ENCODE results near the gene TMEM141. TPM values are rescaled to one million over a fixed set of nuclear protein-coding genes. Genes with fewer than 3 reads are reported as not detected.

TMEM141 gene
- total RNA-seq, 1 donor from 2014 or later: 15.9 TPM

DNA sequence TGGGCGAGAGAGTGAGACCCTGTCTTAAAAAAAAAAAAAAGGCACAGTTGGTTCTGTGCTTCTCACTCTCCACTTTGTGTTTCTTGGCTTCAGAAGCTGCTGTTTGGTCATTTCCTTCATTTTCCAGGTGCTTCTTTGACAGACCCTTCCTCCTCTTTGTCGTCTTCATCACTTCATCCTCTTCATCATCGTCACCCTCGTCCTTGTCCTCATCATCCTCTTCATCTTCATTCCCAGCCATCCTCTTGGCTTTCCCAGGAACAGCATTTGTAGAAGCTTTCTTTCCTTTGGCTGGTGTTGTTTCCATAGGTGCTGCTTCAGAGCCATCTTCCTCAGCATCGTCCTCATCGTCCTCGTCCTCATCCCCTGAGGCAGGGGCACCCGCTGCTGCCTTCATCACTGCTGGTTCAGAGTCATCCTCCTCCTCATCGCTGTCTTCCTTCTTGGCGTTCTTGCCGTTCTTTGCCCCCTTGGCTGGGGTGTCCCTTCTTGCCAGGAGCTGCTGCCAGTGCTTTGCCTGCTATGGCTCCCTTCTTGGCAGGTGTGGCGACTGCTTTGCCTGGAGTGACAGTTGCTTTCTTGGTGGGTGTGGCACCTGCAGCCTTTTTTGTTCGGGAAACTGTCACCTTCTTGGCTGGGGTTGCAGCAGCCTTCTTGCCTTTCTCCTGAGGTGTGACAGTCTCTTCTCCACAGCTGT is 23.7 kb downstream of the TMEM141 start:
- DNase-seq: no peak

DNA sequence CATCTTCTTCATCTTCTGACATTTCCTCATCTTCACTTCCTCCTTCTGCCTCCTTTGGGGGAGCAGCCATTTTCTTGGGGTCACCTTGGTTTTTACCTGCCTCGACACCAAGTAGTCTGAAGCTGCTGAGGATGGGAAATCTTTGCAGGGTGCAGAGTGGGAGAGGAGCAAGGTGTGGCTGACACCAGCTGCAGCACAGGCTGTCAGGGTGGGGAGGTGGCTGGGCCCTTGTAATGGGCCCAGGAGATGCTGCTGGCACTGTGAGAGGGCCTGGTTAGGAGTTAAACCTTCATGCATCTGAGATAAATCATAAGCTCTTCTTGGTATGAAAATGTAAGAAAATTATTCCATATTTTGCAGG is 24.3 kb downstream of the TMEM141 start:
- no peak for DNase-seq

DNA sequence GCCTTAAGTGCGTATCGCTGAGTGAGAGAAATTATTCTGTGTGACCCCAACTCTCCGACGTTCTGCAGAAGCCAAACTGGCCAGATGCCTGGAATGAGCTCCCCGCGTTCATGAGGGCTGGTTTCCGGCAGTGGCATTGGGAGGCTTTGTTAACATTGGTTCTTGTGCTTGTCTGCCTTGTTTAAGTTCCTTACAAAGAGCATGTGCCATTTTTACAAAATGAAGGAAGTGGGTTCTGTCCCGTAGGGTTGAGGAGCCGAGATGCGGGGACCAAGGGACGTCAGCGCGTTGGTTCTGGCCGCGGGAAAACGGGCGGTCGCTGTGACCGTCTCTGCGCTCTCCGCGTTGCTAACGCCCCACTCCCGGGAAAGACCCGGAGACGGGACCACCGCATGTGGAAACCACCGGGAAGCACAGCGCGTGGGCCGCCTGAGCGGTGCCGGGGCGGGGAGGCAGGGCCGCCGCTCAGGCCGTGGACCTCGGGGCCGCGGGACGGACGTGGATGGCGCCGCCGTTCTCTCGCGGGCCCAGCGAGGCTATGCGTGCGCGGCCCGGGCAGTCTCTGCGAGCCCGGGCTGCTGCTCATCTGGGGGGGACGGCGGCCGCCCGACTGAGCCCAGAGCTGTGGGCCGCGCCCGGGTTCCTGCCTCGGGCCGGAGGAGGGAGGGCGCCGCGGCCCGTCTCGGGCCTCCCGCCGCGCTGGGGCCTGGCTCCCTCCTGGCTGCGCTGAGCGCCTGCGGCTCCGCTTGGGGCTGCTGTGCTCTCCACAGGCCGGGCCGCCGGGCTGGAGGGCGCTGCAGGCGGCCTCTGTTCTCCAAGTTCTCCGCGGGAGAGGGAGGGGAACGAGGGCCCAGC is 30.1 kb downstream of the TMEM141 start:
- DNase-seq: no peak

DNA sequence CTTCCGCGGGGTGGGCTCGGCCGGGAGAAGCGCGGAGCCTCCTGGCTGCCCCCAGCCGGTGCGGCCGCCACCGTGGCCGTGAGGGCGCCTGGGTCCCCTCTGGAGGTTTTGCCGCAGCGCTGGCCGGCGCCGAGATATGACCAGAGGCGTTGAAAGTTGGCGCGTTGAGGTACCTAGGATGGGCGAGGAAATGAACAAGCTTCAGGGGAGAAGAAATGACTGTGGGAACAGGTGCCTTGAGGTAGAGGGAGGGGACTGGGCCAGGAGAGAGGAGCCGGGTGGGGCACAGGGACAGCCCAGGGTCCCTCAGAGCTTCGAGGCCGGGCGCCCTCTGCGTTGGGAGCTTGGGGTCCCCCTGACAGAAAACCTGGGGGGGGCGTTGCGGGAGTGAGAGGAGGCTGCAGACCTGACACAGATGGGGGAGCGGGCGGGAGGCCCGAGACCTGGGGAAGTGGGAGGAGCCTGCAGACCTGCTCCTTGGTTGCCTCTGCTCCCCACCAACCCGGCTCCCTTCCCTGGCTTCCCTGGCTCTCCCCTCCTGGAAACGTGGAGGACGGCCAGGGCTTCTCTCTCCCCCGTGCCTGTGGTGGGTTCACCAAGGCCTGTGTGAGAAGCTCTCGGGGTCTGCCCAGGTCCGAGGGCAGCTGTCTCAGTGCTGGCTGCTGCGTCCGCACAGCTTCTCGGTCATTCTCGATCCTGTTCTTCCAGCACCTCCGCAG is 30.8 kb downstream of the TMEM141 start:
- DNase-seq: no peak

DNA sequence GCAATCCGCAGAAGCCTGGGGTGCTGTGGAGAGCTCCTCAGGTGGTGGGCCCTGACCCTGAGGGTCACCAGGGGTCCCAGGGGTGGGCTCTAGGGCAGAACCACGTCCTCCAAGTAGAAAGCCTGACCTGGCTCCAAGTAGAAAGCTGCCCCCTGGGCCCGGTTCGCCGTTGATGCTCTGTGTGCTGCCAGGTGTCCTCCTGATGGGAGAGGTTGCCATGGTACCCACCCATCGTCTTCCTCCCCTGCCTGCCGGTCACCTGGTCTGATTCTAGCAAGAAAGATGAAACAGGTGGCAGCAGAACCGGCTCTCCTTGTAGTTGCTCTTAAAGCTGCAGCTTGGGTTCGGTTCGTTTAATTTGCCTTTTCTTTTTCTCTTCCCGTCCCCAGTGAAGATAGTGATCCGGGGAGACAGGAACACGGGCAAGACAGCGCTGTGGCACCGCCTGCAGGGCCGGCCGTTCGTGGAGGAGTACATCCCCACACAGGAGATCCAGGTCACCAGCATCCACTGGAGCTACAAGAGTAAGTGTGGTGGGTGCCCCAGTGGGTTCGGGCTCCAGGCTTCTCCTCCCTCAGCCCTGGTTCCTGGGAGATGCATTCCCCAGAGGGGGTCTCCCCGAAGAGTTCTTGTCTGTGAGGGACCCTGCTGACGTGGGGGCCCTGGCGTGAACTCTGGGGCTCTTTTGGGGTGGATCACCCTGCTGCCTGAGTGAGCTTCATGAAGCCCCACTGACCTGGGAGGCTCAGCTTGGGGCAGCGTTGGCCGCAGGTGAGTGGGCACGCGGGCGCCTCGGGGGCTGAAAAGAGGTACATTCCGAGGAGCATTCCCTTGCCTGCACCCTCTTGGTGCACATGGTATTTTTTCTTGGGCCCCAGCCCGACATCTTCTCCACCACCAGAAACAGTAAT is 32.2 kb downstream of the TMEM141 start:
- DNase-seq: no peak

DNA sequence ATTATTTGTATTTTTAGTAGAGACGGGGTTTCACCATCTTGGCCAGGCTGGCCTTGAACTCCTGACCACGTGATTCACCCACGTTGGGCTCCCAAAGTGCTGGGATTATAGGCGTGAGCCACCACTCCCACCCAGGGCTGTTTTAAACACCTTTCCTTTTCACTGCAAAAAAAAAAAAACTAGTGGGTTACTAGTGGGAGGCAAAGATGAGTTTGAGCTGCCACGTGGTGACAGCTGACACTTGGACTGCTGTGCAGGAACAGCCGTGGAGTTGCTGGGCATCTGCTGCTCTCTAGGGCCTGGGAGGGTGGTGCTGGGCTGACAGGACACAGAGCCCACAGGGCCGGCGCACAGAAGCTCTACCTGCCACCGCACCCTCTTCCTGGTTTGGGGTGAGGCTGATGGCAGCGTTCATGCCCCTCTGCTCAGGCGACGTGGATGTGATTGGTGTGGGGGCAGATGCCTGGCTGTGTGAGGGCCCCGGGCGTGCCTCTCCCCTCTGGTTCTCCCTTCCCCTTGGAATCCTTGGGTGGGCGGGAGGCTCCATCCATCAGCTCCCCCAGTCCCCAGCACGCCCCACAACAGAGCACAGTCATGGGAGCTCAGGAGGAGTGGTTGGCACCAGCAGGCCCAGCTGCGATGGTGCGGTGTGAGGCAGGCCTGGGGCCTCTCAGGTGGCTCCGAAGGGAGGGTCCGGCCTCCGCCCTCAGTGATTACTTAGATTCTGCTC is 33.5 kb downstream of the TMEM141 start:
- no peak for DNase-seq

DNA sequence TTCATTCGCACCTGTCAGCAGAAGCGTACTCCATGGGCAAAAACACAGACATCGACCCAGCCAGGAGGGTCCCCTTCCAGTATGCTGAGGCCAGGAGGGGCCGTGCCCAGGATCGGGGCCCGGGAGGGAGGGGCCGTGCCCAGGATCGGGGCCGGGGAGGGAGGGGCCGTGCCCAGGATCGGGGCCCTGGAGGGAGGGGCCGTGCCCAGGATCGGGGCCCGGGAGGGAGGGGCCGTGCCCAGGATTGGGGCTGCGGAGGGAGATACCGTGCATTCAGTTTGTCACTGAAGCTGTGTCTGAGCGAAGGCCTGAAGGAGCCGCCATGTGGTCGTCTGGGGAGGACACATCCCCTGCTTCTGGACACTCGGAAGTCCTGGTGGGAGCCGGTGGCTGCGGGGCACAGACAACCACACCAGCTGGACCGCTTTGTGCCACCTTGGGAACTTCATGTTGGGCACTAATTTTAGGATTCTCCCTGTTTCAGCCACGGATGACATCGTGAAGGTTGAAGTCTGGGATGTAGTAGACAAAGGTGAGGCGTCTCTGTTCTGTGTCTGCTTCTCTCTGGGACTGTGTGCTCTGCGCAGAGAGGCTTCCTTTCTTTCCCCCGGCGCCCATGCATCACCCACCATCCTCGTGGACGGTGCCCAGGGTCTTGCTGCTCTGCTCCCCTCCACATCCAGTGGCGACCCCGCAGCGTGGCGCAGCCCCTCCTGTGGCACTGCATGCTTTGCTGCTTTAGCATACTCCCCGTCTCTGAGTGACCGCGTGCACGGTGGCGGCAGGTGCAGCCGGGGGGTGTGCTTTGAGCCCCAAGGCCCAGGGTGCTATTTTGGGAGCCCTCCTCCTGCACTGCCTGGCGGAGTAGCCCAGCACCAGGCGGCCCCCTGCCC is 34.4 kb downstream of the TMEM141 start:
- DNase-seq: no peak

DNA sequence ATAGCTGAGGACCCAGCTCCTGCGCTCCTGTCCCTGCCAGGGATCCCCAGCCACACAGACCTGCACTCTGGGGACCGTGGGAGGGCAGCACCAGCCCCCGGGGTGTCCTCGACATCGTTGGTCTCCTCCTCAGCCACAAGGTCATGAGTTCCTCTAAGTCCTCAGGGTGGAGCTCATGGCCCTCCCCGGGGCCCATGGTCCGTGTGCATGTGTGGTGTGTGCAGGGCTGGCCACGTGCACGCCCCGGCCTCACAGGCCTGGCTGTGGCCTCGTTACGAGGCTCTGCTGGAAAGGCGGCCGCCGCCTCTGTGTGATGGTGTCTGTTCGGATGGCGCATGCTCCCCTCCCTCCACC is 35.0 kb downstream of the TMEM141 start:
- no peak for DNase-seq

DNA sequence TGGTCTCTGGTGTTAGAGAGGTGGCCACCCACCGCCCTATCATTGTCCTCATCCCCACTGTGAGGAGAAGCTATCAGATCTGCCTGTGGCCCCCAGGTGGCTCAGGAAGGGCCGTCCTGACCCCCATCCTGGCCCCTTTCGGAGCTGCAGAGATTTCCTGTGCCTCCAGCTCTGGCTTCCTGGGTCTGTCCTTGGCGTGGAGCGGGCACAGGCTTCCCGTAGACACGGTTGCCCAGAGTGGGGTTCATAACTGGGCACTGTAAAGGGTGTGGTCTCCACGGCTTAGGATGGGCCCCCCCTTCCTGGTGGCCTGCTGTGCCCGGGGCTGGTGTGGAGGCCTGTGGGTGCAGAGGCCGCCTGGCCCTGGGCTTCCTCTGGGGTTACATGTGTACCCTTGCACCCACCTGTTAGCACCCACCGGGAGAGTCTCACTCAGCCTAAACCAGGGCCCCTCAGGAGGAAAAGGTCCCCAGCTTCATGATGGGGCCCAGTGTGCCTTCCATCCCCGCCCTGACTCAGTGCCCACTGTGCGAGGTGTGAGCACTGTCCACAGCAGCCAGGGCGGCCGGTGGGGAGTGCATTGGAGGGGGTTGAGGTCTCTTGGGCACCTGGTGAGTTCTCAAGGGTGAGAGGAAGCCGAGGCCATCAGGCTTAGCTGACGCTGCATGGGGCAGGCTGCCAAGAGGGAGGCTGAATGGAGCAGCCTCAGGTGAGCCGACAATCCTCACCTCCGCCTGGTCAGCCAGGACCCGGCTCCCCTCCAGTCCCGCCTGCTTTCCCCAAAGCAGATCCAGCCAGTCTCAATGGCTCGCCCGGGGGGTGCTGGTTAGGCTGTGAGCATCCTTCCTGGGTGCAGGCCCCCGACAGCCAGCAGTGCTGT is 35.8 kb downstream of the TMEM141 start:
- DNase-seq: no peak

DNA sequence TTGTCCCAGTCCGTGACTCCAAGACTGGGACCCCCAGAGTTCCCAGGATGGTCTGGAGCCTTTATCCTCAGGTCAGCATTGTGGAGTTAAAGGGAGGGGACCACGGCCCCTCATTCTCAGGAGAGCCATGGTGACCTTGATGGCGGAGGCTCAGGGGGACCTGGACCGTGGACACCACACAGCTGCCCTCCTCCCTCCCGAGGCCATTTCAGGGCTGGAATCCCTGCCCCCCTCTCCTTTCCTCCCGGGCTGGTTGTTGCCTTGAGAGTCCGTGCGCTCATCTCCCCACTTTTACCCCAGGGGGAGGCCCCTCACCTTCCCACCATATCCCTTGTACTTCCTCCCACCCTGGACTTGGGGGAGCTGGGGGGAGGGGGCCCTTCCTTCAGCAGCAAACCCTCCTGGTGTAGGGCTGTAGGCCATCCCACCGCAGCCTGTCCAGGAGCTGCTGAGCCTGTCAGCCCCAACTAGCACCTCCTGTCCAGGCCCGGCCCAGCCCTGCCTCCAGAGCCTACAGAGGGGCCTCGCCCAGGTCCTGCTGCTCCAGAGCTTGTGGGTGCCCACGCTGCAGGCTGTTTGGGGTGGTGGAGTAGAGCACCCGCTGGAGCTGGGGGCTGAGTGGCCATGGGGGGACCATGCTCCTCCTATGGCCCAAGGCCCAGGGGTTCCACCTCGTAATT is 36.8 kb downstream of the TMEM141 start:
- no peak for DNase-seq

DNA sequence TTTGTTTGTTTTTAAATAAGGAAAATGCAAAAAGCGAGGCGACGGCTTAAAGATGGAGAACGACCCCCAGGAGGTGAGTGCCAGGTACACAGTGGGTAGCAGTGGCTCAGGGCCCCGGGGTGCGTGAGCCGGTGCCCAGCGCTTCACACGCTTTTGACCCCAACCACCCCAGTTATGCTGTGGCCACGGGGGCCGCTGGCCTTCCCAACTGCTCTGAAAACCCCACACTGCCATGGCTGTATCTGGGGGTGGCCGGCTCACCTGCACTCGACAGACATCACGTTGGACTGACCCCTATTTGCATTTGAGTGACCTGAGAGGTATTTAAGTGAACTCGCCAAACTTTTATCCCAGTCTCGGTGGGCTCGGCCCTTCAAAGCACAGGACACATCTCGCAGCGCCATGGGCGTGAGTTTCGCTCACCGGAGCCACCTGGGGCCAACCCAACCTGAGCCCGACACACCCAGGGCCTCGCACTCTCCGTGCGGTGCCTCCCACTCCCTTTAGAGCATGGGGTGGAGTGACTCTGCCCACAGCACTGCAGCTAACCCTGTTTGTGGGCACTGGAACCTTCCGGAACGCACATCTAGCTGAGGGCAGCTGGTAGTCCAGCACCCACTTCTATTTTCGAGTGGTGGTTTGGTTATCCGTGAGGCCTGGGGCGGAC is 37.5 kb downstream of the TMEM141 start:
- no peak for DNase-seq

DNA sequence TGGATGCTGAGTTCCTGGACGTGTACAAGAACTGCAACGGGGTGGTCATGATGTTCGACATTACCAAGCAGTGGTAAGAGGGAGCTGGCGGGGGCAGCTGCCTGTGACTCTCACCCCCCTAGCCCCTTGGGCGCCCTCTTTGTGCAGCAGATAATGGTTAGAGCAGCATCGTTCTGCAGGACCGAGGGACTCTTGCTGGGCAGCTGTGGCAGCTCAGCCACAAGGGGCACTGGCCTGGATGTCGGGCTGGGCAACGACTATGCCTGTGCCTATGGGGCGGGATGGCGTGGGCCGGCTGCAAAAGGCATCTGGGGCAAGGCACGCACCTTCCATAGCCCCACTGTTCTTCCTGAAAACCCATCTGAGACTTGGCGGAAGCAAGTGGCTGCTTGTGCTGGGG is 38.3 kb downstream of the TMEM141 start:
- DNase-seq: no peak

DNA sequence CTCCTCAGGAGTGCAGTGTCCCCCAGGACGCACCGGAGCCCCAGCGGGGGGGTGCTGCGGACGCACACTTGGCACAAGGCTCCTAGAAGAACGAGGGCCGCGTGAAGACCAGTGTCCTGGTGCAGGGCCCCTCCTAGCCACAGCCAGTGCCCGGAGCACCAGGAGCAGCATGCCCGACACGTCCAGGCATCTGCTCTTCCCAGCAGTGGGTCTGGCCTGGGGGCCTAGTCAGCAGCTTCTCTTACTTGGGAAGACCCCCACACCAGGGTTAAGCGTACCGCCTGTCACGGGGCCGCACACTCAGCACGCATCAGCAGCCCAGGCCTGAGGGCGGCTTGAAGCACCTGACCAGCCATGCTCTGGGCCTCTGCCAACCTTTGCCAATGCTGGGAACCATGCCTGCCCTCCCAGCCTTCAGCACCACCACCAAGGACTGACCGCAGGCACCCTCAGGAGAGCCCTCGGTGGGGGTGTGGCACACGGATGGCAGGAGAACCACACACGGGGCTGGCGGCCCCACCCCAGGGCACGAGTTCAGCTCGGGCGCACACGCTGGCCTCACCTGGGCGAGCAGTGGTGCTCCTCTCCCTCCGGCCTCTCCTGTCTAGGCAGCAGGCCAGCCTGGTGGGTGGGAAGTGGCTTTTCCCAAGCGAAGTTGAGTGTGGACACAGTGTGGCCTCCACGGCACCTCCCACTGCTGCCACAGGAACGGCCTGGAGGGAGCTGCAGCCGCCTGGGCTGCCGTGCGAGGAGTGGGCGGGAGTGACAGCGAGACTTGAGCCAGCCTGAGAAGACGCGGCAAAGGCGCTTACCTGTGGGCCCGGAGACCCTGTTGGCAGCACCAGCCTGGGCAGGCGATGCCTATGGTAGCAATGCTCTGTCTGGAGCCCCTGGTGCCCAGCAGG is 39.1 kb downstream of the TMEM141 start:
- DNase-seq: no peak

DNA sequence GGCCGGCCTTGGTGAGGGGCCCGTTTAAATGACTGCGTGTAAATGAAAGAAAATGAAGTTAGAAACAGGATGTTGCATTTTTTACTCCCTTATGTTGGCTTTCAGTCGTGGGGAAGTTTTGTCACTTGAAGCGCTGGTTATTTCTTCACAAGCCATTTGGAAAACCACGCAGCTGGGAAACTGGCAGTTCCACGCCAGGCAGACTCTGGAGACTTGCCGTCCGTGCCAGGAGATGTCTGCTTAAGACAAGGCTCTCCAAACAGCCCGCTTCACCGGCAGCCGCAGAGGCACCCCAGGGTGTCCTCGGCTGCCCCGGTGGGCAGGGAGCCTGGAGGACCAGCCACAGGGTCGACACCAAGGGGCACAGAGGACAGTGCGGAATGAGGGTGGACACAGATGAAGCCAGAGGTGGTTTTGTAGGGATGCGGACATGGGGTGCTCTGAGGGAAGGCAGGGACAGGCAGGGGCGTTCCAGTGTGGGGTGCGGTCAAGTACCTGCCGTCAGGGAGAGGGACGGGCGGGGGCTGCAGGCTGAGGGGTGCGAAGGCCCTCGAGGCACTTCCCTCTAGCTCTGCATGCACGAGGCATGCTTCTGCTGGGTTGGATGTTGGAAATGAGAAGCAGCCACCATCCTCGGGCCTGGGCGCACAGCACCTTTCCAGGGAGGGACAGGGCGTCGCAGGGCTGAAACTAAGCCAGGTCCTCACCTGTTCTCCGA is 40.0 kb downstream of the TMEM141 start:
- DNase-seq: no peak

DNA sequence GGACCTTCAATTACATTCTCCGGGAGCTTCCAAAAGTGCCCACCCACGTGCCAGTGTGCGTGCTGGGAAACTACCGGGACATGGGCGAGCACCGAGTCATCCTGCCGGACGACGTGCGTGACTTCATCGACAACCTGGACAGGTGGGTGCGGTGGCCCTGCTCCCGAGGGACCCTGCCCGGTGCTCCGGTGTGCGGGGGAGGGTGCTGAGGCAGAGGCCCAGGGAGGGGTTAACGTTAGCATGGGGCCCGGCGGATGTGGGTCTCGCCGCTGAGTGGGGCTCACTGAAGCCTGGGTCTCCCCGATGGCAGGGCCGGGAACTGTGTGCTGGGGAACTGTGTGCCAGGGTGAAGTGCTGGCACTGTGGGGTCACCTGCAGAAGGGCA is 40.6 kb downstream of the TMEM141 start:
- DNase-seq: no peak

DNA sequence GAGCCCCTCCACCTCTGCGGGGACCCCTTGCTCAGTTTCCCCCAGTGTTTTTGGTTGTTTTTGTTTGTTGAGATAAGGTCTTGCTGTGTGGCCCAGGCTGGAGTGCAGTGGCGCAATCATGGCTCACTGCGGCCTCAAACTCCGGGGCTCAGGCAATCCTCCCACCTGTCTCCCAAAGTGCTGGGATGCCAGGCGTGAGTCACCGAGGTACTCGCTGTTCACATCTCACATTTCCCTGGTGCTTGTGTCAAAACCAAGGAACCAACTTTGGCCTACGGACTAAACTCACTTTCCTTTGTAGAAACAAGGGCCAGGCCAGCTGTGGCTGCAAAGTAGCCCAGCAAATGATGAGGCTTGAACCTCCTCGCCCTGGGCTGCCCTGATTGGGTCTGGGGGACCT is 41.4 kb downstream of the TMEM141 start:
- no peak for DNase-seq
